ENCODE data around the gene TMC1. TPM values are rescaled to one million over a fixed set of nuclear protein-coding genes. Genes with fewer than 3 reads are reported as not detected.
A peak's percentile ranks its signal among the peaks of the same experiment; 100 is the strongest.

The TMC1 gene
- polyA plus RNA-seq, 1 donor, result 1.3 TPM

DNA sequence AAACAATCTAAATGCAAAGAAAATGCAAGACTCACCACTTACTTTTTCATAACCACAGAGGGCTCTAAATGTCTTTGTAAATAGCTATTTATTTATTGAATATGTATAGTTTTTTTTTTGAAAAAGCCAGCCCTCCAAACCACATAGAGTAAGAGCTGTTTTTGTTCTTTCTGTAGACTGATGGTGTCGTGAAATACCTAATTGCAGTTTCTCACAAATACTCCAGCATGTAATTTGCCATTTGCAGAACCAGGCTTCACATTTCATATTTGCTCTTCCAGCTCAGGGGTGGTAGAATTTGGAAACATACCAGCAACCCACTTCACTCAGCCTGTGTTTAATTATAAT lies 159.8 kb downstream of the TMC1 start:
- DNase-seq, result no peak

DNA sequence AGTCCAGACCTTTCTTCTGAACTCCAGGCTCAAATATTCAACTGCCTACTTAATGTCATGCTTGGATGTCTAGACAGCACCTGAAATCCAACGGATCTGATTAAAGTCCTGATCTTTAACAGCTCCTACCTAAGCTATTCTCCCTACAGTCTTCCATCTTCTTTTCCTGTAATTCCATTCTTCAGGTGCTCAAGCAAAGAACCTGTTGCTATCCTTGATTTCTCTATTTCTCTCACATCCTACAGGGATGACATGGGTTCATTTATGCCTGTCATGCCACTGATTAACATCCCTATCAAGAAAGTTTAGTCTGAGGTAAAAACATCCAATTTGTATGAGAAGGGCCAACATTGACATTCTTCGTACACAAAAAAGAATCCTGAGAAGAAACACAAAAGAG lies 163.2 kb downstream of the TMC1 start:
- no peak for DNase-seq

DNA sequence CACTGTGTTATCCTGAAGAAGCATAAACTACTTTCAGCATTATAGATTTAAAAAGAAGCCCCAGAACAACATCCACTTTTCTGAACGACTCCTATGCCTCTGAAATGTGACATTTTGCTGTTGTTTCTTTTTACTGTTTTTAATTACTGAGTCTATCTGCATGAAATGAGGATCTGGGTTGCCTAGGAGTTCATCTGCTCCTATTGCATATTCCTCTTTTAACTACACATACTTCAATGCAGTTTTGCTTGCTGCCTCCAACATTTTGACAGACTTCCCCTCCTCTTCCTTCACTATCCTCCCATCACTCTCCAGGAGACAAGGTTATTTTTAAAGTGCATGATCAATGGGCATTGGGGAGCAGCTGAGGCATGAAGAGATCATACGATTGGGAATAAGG lies 164.5 kb downstream of the TMC1 start:
- no peak for DNase-seq

DNA sequence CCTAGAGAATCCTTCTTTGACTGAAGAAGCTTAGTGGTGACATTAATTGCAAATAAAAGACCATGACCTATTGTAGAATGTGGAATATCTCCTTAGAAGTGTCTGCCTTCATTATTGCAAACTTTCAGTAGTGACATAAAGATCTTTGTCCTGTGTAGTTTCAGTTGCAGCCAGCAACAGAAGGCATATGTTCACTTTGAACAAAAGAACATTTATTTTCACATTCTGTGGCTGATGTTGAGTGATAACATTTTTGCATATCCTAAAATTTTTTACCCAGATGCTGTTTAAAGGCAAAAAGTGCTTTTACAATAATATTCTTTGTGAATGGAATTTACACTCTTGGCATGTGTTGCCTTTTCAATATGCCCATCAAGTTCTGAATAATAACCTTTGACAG lies 165.9 kb downstream of the TMC1 start:
- DNase-seq, result no peak

DNA sequence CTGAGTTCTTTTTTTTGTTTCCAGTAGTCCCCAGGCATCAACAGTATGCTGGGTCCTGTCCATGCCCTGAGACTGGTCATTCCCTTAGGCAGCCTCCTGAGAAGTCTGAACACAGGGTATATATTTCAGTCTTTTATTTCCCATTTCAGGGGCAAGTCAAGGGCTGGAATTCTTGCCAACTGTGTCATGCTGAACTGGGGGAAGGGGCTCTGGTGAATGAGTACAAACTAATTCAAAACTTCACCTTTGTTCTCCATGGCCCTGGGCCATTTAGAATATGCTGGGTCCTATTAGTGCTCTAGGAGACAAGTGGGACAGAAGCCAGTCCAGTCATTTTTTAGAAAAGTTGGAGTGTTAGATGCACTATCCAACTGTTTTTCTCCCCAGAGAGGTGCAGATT lies 170.3 kb downstream of the TMC1 start:
- no peak for DNase-seq

DNA sequence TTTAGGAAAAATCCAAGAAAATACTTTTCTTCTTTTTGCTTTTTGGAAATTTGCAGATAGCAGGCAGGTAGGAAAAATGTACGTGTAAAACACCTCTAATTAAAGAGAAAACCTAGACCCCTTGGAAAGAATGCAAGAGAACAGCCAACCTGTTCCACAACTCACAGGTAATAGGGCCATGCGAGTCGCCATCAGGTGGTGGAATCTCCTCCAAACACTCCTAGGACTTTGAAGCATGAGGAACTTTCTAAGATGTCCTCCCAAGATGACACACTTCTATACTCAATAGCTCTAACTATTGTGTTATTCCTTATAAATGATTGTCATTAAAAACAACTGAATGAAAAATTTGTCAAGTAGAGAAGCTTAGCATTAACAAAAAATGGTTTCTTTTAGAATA lies 174.0 kb downstream of the TMC1 start:
- no peak for DNase-seq

DNA sequence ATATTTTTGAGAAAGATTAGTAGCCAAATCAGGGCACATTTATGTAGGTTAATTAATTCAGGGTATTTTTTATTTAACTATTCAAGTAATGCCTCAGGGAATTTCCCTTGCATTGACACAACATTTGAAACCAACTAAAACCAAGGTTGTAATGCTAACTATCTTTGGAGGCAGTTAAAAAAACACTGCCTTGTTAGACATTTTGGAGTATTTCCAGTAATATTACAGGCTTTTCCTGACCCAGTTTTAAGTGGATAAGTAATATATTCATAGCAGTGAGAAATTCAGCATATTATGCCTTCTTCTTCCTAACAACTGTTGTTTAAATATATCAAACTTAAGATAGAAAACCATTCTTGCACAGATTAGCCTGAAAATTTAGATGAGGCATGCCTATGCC lies 175.1 kb downstream of the TMC1 start:
- DNase-seq, result no peak

DNA sequence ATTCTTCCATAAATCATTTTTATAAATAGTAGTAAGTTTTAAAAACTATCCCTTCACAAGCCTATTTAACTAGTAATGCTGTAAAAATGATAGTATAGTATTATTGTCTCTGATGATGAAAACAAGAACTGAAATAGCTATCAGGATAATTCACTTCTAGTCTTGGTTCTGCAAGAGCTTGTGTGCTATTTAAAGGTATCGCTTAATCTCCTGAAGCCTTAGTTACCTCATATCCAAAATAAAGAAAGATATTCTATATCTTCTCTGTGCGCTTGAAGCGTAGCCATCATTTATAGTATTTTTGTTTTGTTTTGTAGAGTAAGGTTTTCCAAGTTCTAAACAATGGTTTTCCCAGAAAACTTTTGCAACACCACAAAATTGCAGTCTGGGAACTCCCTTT lies 180.1 kb downstream of the TMC1 start:
- DNase-seq, result no peak

DNA sequence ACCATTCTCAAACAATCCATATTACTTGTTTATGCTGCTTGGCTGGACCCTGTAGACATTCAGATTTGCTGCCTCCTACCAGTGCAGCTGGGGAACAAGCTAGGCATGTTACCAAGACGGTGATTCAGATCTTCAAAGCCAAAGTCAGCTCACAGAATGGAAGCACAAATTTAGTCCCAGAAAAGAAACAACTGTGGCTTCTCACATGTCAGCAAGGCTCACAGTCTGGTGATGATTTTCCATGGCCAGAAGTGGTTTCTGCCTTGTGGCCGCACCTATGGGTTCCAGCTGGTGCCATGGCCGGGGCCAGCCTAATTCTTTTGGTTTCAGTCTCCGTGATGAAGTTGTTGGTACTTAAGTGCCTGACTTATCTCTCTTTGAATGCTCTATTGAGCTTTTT lies 182.2 kb downstream of the TMC1 start:
- no peak for DNase-seq

DNA sequence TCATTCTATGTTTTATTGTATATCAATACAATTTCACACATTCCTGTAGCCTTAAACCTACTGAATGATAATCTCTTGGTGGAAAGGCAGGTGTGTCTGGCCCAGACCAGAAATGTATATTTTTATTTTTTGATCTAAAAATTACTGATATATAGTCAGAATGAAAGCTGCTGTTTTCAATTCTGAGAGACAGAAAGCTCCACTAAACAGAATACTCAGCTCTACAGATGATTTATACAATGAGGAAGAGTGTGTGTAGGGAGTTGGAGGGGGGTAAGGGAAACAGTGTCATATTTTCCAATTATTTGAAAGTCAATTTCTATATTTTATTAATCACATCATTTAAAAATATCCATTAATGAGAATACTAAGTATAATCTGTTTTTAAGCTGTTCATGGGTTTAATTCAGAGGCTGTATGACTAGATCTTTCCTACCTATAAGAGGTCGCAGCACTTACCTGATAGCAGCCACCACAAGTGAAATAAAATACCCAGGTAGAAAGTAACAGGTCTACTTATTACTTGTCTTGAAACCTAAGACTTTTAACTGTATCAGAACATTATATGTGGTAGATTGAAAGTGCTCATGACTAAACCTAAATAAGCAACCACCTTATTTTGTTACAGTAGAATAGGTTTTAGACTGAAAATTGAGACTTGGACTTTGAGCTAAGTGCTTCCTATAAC lies 183.4 kb downstream of the TMC1 start:
- DNase-seq, result no peak

DNA sequence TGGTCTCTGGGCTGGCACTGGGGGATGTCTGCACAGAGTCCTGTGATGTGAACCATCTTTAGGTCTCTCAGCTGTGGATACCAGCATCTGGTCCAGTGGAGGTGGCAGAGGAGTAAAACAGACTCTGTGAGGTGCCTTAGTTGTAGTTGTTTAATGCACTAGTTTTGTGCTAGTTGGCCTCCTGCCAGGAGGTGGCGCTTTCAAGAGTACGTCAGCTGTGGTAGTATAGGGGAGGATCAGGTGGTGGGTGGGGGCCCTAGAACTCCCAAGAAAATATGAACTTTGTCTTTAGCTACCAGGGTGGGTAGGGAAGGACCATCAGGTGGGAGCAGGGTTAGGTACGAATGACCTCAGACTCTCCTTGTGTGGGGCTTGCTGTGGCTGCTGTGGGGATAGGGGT lies 197.1 kb downstream of the TMC1 start:
- DNase-seq, result no peak

DNA sequence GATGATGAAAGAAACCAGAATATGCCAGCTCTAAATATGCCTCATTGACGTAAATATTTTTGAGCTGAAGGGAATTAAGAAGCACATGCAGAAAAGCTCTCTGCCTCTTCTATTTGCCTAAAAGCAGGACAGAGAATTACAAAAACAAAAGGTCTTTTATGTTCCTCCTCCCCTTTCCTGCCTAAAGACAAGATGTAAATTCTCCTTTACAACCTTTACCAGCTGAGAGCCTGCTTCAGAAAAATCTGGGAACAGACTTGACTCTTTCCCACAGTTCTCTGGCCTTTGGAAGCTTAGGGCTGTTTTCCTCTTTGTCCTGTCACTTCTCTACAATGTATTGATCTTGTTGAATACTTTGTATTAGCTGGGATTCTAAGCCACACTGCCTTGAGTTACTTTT lies 199.7 kb downstream of the TMC1 start:
- no peak for DNase-seq

DNA sequence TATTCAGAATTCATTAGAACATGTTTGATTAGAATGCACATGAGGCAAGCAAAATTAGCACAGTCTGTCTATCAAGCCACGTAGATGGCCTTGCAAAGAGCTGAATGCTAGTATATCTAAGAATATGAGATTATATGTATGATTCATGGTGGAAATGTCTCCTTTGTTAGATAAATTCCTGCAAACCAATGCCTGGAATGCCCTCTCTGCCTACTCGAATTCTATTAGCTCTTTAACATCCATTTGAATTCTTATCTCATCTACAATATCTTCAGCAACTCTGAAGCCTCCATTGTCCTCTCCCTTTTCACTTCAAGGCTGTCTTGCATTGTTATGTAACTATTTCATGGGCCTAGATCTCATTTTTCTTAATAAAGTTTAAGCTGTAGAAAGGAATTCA lies 205.5 kb downstream of the TMC1 start:
- DNase-seq, result no peak

DNA sequence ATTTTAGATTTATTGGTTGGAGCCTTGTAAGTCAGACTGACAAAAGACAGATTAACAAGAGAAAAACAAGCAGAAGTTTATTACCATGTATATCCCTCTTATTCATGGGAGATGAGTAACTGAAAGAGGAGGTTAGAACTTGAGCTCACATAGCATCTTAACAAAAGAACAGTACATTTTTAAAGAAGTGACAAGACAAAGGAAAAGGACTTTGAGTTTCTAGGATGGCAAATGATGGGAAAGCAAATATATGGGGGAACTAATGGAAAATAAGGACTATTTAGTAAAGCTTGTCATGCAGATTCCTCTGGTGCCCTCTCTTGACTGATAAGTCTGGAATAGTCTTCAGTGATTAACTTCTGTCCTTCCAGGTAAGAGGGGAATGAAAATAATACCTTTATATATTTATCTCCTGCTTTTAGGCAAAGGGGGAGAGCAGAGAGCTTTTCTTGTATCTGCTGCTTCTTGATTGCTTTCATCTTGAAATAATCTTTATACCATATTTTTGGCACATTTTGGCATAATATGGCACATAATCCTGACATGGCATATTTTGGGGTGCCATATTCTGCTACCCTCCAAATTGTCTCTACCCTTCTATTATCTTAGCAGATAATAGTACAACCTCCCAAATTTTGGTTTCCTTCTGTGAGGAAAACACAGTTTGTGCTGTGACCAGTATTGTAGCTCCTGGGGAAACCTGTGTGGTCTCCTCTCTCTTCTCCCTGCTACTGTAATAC lies 206.8 kb downstream of the TMC1 start:
- no peak for DNase-seq

DNA sequence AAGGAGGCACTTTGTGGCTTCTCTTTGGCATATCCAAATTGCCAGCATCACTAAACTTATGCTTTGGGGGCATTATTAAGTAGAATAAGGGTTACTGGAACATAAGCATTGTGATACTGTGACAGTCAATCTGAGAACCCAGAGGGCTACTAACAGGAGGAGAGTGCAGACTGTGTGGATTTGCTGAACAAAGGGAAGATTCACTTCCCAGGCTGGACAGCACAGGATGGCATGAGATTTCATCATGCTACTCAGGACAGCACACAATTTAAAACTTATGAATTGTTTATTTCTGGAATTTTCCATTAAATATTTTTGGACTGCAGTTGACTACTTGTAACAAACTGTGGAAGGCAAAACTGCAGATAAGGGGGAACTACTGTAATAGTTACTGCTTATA lies 212.5 kb downstream of the TMC1 start:
- no peak for DNase-seq

DNA sequence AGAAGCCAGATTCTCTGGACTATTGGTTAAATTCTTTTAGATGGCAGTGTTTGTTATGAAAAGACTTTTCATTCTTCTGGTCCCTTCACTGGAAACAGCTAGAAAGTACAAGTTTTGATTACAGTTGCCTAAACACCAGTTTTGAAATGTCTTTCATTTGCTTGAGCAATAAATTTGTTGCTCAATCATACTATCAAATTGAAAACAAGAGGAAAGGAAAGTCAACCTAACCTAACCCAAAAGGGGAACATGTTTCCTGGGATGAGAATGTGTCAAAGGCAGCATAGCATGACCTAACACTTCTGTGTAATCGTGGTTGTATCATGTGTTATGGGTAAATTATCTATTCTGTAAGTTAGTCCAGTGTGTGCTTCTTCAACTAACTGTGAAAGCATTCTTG lies 213.2 kb downstream of the TMC1 start:
- no peak for DNase-seq

DNA sequence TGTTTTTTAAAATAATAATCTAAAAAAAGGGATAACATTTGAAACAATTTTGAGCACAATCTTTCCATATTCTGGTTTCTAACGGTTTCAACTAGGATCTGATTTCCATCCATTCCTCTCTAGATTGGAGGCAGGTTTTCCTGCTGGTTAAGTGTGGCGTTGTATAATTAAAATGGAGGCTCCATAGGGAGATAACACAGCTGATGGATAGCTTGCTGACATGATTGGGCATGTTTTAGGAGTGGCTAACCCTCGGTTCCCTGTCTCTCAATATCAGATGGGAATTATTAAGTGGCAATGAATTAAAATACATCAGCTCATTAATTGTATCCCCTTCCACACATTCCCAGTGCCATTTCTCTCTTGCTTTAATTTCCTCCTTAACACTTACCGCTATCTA lies 222.4 kb downstream of the TMC1 start:
- DNase-seq, result no peak

DNA sequence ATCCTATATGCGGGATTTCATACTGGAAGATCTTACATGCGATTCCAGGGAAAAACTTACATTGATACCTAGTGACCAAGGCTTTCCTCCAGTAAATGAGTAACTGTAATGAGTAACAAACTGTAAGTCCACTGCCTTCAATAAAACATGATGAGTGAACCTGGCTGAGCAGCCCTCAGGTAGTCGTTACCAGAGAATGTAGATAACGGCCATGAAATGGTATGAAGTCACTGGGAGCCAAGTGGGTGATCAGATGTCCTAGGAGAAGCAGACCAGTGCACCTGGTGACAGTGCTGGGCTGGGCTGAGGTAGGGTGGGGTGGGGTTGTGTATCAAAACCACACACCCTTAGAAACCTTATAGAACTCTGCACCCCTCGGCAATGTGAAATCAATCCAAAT lies 227.9 kb downstream of the TMC1 start:
- DNase-seq, result no peak

DNA sequence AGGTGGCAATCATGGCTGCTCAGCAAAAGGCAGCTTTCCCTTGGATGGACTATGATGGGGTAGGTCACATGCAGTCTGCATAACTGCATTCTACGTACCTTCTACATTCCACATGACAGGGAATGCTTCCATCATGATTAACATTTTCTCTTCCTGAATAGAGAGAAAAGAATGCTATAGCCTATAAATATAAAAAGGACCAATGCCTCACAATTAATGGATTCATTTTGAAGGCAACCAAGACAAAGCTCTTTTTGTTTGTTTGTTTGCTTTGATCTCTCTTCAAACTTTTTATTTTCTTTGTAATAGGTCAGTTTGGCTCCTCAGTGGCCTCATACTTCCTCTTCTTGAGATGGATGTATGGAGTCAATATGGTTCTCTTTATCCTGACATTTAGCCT lies 230.1 kb downstream of the TMC1 start:
- no peak for DNase-seq

DNA sequence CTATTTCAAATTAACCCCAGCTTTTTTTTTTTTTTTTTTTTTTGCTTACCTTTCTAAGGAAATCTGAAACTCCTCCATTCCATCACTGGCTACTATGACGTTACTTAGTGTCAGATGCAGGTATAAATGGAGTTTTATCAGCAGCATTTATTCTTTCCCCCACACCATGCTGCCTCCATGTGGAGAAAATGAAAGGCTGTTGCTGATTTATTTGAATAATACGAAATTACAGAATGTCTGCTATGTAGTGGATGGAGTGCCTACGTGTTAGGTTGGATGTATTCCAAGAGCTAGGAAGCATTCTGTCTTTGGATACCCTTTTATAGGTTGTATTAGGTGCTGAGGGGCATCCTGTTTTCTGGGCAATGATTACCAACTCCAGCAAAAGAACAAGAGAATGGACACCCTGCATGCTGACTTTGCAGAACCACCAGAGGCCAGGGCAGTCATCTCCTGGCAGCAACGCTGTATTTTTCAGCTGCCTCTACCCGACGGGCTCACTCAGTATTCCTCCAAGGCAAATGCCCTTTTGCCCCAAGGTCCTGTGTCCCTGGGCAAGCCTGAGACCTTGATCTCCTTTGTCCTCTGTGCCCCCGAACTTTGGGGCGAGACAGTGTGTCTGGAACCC lies 232.0 kb downstream of the TMC1 start:
- peak; percentile 12 for DNase-seq

DNA sequence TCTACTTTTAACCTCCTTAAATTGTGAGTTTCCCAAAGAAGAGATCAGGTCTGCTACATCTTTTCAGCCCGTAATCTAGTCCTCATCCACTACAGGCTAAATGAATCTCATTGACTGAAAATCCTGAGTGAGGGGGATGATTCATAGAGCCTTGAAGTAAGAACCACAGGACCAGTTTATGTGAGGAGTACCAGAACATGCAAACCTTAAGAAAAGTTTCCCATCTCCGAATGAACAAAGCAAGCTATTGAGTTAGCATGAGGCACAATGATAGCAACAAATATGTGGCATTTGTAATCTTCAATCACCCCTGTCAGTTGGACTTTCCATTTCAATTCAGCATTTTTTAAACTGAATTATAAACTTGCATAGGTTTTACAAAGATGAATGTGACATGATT lies 234.4 kb downstream of the TMC1 start:
- DNase-seq, result no peak

DNA sequence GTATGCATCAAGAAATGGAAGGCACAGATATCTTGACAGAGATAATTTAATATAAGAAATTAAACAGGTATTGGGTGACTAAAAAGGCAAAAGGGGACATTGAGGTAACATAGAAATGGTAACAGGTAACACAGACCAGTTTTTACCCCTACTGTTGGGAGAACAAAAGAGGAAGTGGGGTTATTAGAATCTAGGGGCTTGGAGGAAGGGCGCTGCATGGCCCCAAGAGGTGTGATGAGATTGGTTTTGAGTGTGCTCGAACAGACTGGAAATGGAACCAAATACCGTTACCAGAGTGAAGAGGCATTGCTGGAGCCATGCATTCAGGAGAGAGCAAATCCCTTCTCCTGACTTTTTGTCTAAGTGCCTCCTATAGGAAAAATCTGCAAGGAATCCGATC lies 237.5 kb downstream of the TMC1 start:
- no peak for DNase-seq

DNA sequence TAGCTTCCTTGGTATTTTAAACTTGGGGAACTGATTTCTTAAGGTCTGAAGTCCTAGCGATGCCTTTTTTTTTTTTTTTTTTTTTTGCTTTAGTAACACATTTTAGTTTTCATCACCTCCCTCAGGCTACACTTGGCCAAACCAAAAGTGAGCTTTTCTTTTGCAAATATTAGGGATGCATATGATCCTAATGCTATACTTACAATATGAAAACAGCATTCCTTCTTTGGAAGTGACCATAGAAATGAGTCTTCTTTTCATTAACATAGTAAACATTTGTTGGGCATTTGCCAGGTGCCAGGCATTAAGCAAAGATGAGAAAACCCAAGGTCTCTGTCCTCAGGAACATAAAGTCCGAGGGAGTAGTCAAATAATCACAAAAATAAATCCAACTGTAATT lies 241.6 kb downstream of the TMC1 start:
- DNase-seq, result no peak

DNA sequence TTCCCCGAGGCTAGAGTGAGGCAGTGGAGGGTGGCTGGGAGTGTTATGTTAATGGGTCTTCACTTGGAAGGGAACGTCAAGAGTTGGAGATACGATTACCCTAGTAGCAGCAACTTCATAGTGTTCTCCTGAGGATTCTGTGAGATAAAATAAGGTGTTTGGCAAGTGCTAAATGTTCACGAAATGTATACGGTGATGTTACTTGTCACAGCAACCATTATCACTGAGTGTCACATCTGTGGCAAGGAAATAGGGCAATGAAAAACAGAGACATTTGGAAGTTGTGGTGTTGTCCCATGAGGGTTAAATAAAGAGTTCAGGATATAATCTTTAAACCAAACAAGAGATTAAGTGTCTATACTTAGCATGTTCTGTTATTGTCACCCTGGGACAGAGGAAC lies 248.1 kb downstream of the TMC1 start:
- no peak for DNase-seq
